OCI-LY1 (cell line): ENCODE measurements around the gene PCK1.

Experiments used
- H2AFZ ChIP-seq: fragments of 200-600 bp; sonication (generic), shearing (Covaris generic); 2 replicates; pipeline ENCODE4 v1.6.0; 2014; ENCODE audit warnings: antibody characterized with exemption, mild to moderate bottlenecking, low read length
- H3F3A ChIP-seq: fragments of 200-600 bp; sonication (generic), shearing (Covaris generic); 2 replicates; pipeline ENCODE4 v1.6.0; 2014; ENCODE audit warnings: mild to moderate bottlenecking, antibody characterized with exemption, low read length, moderate library complexity; ENCODE audit not compliant: insufficient read depth
- H3K27ac ChIP-seq: fragments of 200-600 bp; sonication (generic); 2 replicates; pipeline ENCODE4 v1.5.1; 2014; ENCODE audit warnings: low read length, mixed run types, mild to moderate bottlenecking, low read depth; ENCODE audit not compliant: poor library complexity, severe bottlenecking
- H3K27me3 ChIP-seq: fragments of 200-600 bp; sonication (generic); 2 replicates; pipeline ENCODE4 v1.6.0; 2014; ENCODE audit warnings: antibody characterized with exemption, mild to moderate bottlenecking, low read length, moderate library complexity; ENCODE audit not compliant: insufficient read depth
- H3K36me3 ChIP-seq: fragments of 200-600 bp; sonication (generic); 2 replicates; pipeline ENCODE4 v1.6.1; 2014; ENCODE audit warnings: mild to moderate bottlenecking, antibody characterized with exemption, low read length, moderate library complexity, mixed read lengths; ENCODE audit not compliant: insufficient read depth
- H3K4me1 ChIP-seq: fragments of 200-600 bp; sonication (generic); 2 replicates; pipeline ENCODE4 v1.5.1; 2014; ENCODE audit warnings: mild to moderate bottlenecking, low read length, moderate library complexity; ENCODE audit not compliant: insufficient read depth, severe bottlenecking
- H3K4me2 ChIP-seq: fragments of 200-600 bp; sonication (generic), shearing (Covaris generic); 2 replicates; pipeline ENCODE4 v1.6.1; 2014; ENCODE audit warnings: low read length
- H3K4me3 ChIP-seq: fragments of 200-600 bp; sonication (generic); 2 replicates; pipeline ENCODE4 v1.5.1; 2014; ENCODE audit warnings: low read length, low read depth, mild to moderate bottlenecking, mixed read lengths; ENCODE audit not compliant: poor library complexity, severe bottlenecking
- H3K79me2 ChIP-seq: fragments of 200-600 bp; shearing (Covaris generic); 2 replicates; pipeline ENCODE4 v1.6.1; 2016; ENCODE audit warnings: mixed run types, low read length, mixed read lengths; ENCODE audit not compliant: insufficient read depth
- H3K9ac ChIP-seq: fragments of 200-600 bp; sonication (generic), shearing (Covaris generic); 2 replicates; pipeline ENCODE4 v1.6.1; 2014; ENCODE audit warnings: mild to moderate bottlenecking, low read length, mixed read lengths
- H3K9me2 ChIP-seq: fragments of 200-600 bp; sonication (generic), shearing (Covaris generic); 2 replicates; pipeline ENCODE4 v1.6.1; 2014; ENCODE audit warnings: low read depth, mild to moderate bottlenecking, low read length, mixed read lengths
- H3K9me3 ChIP-seq: fragments of 200-600 bp; shearing (Covaris generic); 2 replicates; pipeline ENCODE4 v1.6.1; 2014; ENCODE audit warnings: low read length, mixed read lengths
- H4K20me1 ChIP-seq: fragments of 200-600 bp; sonication (generic), shearing (Covaris generic); 2 replicates; pipeline ENCODE4 v1.6.0; 2016; ENCODE audit warnings: mild to moderate bottlenecking, low read length; ENCODE audit not compliant: insufficient read depth
- EZH2 ChIP-seq: fragments of 200-600 bp; sonication (generic), shearing (Covaris generic); IDR thresholded peaks from 2 replicates; pipeline ENCODE4 v1.8.0; 2017; ENCODE audit warnings: borderline replicate concordance, mixed run types, mild to moderate bottlenecking, antibody characterized with exemption, low read length, moderate library complexity, mixed read lengths
- TF ChIP-seq, protein P1 (sequence below): fragments of 200-600 bp; sonication (generic), shearing (Covaris generic); IDR thresholded peaks from 2 replicates; pipeline ENCODE4 v1.5.1; 2017; ENCODE audit warnings: mild to moderate bottlenecking, antibody characterized with exemption, low read length, moderate library complexity, mixed read lengths

The PCK1 gene

DNA sequence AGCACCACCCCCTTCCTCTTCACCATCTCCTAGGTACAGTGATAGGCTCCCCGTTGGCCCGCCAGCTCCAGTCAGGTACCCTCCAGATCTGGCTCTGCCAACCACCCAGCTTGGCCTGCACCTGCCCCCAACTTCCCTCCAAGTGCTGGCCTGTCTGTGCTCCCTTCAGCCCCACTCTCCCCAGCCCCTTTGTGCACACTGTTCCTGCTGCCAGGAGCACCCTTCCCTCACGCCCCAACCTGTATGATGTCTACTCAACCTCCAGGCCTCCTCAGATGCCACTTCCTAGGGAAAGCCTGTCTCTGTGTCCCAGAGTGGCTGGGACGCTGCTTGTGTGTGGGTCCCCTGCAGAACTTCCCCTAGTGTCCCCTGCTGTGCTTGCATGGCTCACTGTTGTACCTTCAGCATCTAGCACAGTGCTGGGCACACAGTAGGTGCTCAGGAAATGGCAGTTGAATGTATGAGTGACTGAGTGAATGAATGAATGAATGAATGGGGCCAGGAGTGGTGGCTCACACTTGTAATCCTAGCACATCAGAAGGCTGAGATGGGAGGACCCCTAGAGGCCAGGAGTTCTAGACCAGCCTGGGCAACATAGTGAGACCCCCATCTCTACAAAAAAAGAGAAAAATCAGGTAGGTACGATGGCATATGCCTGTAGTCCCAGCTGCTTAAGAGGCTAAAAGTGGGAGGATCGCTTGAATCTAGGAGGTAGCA, 56.3 kb downstream of the PCK1 start:
- no peak overlapping the region for H3K9ac ChIP-seq
- TF ChIP-seq, protein P1, sequence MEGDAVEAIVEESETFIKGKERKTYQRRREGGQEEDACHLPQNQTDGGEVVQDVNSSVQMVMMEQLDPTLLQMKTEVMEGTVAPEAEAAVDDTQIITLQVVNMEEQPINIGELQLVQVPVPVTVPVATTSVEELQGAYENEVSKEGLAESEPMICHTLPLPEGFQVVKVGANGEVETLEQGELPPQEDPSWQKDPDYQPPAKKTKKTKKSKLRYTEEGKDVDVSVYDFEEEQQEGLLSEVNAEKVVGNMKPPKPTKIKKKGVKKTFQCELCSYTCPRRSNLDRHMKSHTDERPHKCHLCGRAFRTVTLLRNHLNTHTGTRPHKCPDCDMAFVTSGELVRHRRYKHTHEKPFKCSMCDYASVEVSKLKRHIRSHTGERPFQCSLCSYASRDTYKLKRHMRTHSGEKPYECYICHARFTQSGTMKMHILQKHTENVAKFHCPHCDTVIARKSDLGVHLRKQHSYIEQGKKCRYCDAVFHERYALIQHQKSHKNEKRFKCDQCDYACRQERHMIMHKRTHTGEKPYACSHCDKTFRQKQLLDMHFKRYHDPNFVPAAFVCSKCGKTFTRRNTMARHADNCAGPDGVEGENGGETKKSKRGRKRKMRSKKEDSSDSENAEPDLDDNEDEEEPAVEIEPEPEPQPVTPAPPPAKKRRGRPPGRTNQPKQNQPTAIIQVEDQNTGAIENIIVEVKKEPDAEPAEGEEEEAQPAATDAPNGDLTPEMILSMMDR = no peak
- TF ChIP-seq EZH2 = no peak
- H3K4me2 ChIP-seq = no peak overlapping the region
- no peak overlapping the region for H3K4me3 ChIP-seq
- no peak overlapping the region for H3K27ac ChIP-seq
- H3K9me3 ChIP-seq = no peaks in the 10 kb centered on the region
- H3K36me3 ChIP-seq = no peaks in the 10 kb centered on the region
- no peaks in the 10 kb centered on the region for H3K4me1 ChIP-seq
- H2AFZ ChIP-seq = no peak overlapping the region
- peaks cover 23% of the 10 kb centered on the region for H3K27me3 ChIP-seq
- H3F3A ChIP-seq = no peaks in the 10 kb centered on the region
- H4K20me1 ChIP-seq = no peaks in the 10 kb centered on the region
- H3K79me2 ChIP-seq = no peaks in the 10 kb centered on the region
- H3K9me2 ChIP-seq = no peaks in the 10 kb centered on the region
